ENCODE measurements around the gene KCNK3. TPM values are rescaled to one million over a fixed set of nuclear protein-coding genes. Genes with fewer than 3 reads are reported as not detected.
"Not testable (repeated sequence)": the region's sequence is repeated elsewhere in the genome, so short reads cannot be mapped to it uniquely, and the experiment has no call there.

The KCNK3 gene
- total RNA-seq, 1 donor from 2014 or later, result not detected

DNA sequence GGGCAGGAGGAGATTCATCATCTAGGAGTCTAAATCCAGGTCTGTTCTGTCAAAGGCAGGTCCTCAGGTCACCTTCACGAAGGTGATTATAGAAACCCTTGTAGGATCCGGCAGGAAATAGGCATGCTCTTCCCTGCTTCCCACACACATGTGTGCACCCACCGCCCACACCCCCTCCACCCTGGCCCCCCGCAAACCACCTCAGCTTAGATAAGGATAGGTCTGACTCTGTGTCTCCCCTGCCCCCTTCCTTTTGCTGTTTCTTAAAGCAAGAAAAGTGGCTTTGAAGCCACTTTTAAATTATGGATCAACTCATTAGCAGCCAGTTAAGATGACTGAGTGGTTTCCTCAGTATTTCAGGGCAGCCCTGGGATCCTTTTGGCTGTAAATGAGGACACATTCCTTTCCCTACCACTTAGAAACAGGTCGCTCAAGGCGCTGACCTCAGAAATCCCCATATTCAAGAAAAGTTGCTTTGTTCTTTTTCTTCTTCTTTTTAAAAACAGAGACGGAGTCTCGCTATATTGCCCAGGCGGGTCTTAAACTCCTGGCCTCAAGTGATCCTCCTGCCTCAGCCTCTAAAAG is 36.8 kb upstream of the KCNK3 start:
- TF ChIP-seq, protein P1, sequence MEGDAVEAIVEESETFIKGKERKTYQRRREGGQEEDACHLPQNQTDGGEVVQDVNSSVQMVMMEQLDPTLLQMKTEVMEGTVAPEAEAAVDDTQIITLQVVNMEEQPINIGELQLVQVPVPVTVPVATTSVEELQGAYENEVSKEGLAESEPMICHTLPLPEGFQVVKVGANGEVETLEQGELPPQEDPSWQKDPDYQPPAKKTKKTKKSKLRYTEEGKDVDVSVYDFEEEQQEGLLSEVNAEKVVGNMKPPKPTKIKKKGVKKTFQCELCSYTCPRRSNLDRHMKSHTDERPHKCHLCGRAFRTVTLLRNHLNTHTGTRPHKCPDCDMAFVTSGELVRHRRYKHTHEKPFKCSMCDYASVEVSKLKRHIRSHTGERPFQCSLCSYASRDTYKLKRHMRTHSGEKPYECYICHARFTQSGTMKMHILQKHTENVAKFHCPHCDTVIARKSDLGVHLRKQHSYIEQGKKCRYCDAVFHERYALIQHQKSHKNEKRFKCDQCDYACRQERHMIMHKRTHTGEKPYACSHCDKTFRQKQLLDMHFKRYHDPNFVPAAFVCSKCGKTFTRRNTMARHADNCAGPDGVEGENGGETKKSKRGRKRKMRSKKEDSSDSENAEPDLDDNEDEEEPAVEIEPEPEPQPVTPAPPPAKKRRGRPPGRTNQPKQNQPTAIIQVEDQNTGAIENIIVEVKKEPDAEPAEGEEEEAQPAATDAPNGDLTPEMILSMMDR (IDR thresholded peaks at IDR 0.05; ENCODE audit: unreplicated experiment), result no peak
- Mint-ChIP-seq H3K36me3 (ENCODE audit: low read depth, unreplicated experiment) (peaks cover 4% of the 10 kb centered on the region), H3K27ac (ENCODE audit: unreplicated experiment) (no peak overlapping the region), H3K27me3 (ENCODE audit: unreplicated experiment) (peaks cover 3% of the 10 kb centered on the region), H3K4me3 (ENCODE audit: unreplicated experiment) (no peak overlapping the region), H3K9me3 (ENCODE audit: unreplicated experiment) (no peaks in the 10 kb centered on the region), H3K4me1 (ENCODE audit: unreplicated experiment) (peaks cover 5% of the 10 kb centered on the region)
- no peak for DNase-seq (ENCODE audit: low spot score)

- peaks cover 5% of the 10 kb centered on the region for H3K4me1 Mint-ChIP-seq (ENCODE audit: unreplicated experiment)
- DNase-seq (ENCODE audit: low spot score), result no peak
- H3K36me3 Mint-ChIP-seq (ENCODE audit: low read depth, unreplicated experiment), result peaks cover 4% of the 10 kb centered on the region
- H3K4me3 Mint-ChIP-seq (ENCODE audit: unreplicated experiment), result no peak overlapping the region
- TF ChIP-seq, protein P1 (IDR thresholded peaks at IDR 0.05; ENCODE audit: unreplicated experiment), result no peak
- no peak overlapping the region for H3K27ac Mint-ChIP-seq (ENCODE audit: unreplicated experiment)
- no peaks in the 10 kb centered on the region for H3K9me3 Mint-ChIP-seq (ENCODE audit: unreplicated experiment)
- no peaks in the 10 kb centered on the region for H3K27me3 Mint-ChIP-seq (ENCODE audit: unreplicated experiment)
Observed at GRCh38 chr2:26657265-26657664, 35.3 kb upstream of the KCNK3 start.

- peaks cover 4% of the 10 kb centered on the region for H3K36me3 Mint-ChIP-seq (ENCODE audit: low read depth, unreplicated experiment)
- no peak for DNase-seq (ENCODE audit: low spot score)
- no peaks in the 10 kb centered on the region for H3K27me3 Mint-ChIP-seq (ENCODE audit: unreplicated experiment)
- no peaks in the 10 kb centered on the region for H3K9me3 Mint-ChIP-seq (ENCODE audit: unreplicated experiment)
- H3K27ac Mint-ChIP-seq (ENCODE audit: unreplicated experiment), result no peak overlapping the region
- H3K4me1 Mint-ChIP-seq (ENCODE audit: unreplicated experiment), result peaks cover 5% of the 10 kb centered on the region
- no peak overlapping the region for H3K4me3 Mint-ChIP-seq (ENCODE audit: unreplicated experiment)
- TF ChIP-seq, protein P1 (IDR thresholded peaks at IDR 0.05; ENCODE audit: unreplicated experiment), result no peak
Observed at GRCh38 chr2:26658691-26659346, 33.7 kb upstream of the KCNK3 start.

DNA sequence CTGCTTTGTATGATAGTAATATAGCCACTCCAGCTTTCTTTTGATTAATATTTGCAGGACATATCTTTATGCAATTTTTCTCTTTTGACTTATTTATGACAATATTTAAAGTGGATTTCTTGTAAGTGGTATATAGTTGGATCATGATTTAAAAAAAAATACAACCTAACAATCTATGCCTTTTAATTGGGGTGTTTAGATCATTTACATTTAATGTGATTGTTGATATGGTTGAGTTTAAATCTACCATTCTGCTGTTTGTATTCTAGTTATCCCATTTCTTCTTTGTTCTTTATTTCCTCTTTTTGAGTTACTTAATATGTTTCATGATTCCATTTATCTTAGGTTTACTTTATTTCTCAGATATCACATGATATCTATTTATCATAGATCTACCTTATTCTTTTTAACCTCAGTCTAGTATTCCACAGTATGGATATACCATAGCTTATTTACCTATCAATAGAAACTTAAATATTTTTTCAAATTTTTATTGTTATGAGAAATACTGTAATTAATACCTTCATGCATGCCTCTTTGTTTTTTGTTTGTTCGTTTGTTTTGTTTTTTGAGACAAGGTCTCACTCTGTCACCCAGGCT is 32.1 kb upstream of the KCNK3 start:
- Mint-ChIP-seq H3K9me3 (ENCODE audit: unreplicated experiment) (no peaks in the 10 kb centered on the region), H3K4me1 (ENCODE audit: unreplicated experiment) (no peaks in the 10 kb centered on the region), H3K27ac (ENCODE audit: unreplicated experiment) (no peak overlapping the region), H3K4me3 (ENCODE audit: unreplicated experiment) (no peak overlapping the region), H3K27me3 (ENCODE audit: unreplicated experiment) (no peaks in the 10 kb centered on the region), H3K36me3 (ENCODE audit: low read depth, unreplicated experiment) (no peaks in the 10 kb centered on the region)
- TF ChIP-seq, protein P1 (IDR thresholded peaks at IDR 0.05; ENCODE audit: unreplicated experiment), result no peak
- DNase-seq (ENCODE audit: low spot score), result no peak

GRCh38 chr2:26665296-26665695 is 27.2 kb upstream of the KCNK3 start:
- H3K36me3 Mint-ChIP-seq (ENCODE audit: low read depth, unreplicated experiment); H3K9me3 Mint-ChIP-seq (ENCODE audit: unreplicated experiment); H3K27me3 Mint-ChIP-seq (ENCODE audit: unreplicated experiment); H3K27ac Mint-ChIP-seq (ENCODE audit: unreplicated experiment); H3K4me1 Mint-ChIP-seq (ENCODE audit: unreplicated experiment); H3K4me3 Mint-ChIP-seq (ENCODE audit: unreplicated experiment); DNase-seq (ENCODE audit: low spot score): not testable (repeated sequence)
